ENCODE data around the gene SGIP1. TPM values are rescaled to one million over a fixed set of nuclear protein-coding genes. Genes with fewer than 3 reads are reported as not detected.

SGIP1 gene
- total and polyA plus RNA-seq, 2 donors, result 0.57 to 2.9 TPM

DNA sequence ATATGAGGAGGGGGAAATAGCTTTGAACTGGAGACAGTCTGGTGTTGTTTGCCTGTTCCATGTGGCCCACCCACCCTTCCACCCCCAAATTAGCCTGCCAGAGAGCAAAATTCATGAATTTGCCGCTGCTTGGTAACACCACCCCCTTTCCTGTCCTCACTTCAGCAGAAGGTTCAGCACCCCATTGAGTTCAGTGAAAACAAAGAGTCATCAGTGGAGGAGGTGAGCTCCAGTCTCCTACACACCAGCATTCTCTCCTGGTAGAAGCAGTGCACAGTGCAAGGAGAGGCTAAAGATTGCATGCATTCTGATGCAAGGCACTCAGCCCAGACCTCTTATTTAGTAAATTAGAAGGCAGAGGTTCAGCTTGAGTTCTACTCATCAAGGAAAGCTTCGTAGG, 118.6 kb downstream of the SGIP1 start:
- whole genome bisulfite sequencing, result 63% methylated on average over 2 of the region's 2 CpGs
- no peak for DNase-seq (ENCODE audit: low read depth in 6 of 9, low spot score in 9 of 9)
- Histone ChIP-seq H3K4me3 (ENCODE audit: low read length in 2 of 2) (no peak overlapping the region), H3K27me3 (ENCODE audit: control insufficient read depth in 2 of 2, insufficient read depth in 1 of 2, low read length in 1 of 2) (no peaks in the 10 kb centered on the region), H3K9me3 (ENCODE audit: control insufficient read depth in 2 of 2, insufficient read depth in 1 of 2, low read length in 1 of 2) (no peaks in the 10 kb centered on the region), H3K4me1 (ENCODE audit: control insufficient read depth in 2 of 2, insufficient read depth in 2 of 2, low read length in 2 of 2) (no peaks in the 10 kb centered on the region), H3K27ac (ENCODE audit: low read depth in 1 of 2, low read length in 1 of 2) (no peak overlapping the region), H3K36me3 (ENCODE audit: control insufficient read depth in 2 of 2, insufficient read depth in 2 of 2, low read length in 1 of 2) (no peaks in the 10 kb centered on the region)

DNA sequence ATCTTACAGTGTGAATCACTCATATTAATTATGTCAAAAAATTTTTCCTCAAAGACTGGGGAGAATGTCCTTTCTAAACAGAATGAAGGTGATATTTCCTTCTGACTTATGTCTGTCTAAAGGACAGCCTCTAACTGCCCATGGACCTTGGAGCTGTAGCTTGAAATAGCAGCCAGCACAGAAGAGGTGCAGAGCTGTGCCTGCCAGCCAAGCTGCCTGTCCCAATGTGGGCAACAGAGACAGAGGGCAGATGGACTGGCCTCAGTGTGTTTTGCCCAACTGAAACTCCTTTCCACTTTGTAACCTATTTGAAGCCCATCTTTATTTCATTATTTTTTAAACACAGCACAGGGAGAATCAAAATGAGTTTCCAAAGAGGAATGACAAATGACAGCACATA, 120.7 kb downstream of the SGIP1 start:
- Histone ChIP-seq H3K36me3 (ENCODE audit: control insufficient read depth in 2 of 2, insufficient read depth in 2 of 2, low read length in 1 of 2) (no peaks in the 10 kb centered on the region), H3K9me3 (ENCODE audit: control insufficient read depth in 2 of 2, insufficient read depth in 1 of 2, low read length in 1 of 2) (no peaks in the 10 kb centered on the region), H3K27ac (ENCODE audit: low read depth in 1 of 2, low read length in 1 of 2) (no peak overlapping the region), H3K4me1 (ENCODE audit: control insufficient read depth in 2 of 2, insufficient read depth in 2 of 2, low read length in 2 of 2) (no peaks in the 10 kb centered on the region), H3K4me3 (ENCODE audit: low read length in 2 of 2) (no peak overlapping the region), H3K27me3 (ENCODE audit: control insufficient read depth in 2 of 2, insufficient read depth in 1 of 2, low read length in 1 of 2) (no peaks in the 10 kb centered on the region)
- no peak for DNase-seq (ENCODE audit: low read depth in 6 of 9, low spot score in 9 of 9)

DNA sequence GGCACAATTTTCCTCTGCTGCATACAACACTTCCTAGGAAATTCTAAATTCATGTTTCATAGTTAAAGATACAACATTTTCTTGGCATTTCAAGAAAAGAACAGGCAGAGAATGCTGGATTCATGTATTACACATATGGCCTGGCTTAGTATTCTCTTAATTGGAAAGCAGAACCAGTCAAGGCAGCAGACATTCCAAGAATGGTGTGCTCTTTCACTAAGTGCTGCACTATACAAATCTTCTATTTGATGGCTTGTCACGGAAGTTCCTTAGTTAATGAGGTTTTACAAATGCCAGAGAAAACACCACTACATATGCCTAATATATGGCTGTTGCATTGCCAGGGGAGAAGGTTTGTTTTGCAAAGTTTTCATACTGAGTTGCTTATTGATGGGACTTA, 137.5 kb downstream of the SGIP1 start:
- Histone ChIP-seq H3K27ac (ENCODE audit: low read depth in 1 of 2, low read length in 1 of 2) (no peak overlapping the region), H3K27me3 (ENCODE audit: control insufficient read depth in 2 of 2, insufficient read depth in 1 of 2, low read length in 1 of 2) (no peaks in the 10 kb centered on the region), H3K9me3 (ENCODE audit: control insufficient read depth in 2 of 2, insufficient read depth in 1 of 2, low read length in 1 of 2) (no peaks in the 10 kb centered on the region), H3K4me1 (ENCODE audit: control insufficient read depth in 2 of 2, insufficient read depth in 2 of 2, low read length in 2 of 2) (no peaks in the 10 kb centered on the region), H3K36me3 (ENCODE audit: control insufficient read depth in 2 of 2, insufficient read depth in 2 of 2, low read length in 1 of 2) (no peaks in the 10 kb centered on the region), H3K4me3 (ENCODE audit: low read length in 2 of 2) (no peak overlapping the region)
- no peak for DNase-seq (ENCODE audit: low read depth in 6 of 9, low spot score in 9 of 9)
- WGBS, result 98% methylated on average over 1 of the region's 1 CpG

DNA sequence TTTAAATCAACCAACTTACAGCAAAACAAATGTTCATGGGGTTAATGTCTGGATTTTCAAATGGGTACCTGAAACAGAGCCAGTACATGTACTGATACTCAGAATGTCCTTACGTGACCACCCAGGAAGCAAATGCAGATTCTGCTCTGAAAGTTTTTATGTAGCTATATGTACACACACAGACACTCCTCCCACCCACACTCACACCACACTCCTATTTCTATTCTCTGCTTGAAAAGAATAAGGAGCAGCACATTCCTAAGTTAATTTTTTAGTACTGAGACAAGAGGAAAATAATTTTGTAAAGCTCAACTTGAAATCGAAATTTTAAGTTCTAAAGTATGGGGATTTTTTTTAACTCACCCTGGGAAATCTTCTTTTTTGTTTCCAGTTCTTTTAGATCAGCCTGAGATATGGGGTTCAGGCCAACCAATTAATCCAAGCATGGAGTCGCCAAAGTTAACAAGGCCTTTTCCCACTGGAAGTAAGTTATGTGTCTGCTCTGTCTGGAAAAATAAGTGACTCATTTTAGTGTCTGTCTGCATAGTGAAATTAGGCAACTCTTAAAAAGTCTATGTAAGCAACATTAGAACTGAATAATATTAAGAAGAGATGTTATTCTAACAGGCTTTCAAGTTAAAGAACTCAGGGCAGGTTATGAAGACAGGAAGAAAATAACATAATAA, 142.8 kb downstream of the SGIP1 start:
- Histone ChIP-seq H3K27me3 (ENCODE audit: control insufficient read depth in 2 of 2, insufficient read depth in 1 of 2, low read length in 1 of 2) (no peaks in the 10 kb centered on the region), H3K36me3 (ENCODE audit: control insufficient read depth in 2 of 2, insufficient read depth in 2 of 2, low read length in 1 of 2) (no peaks in the 10 kb centered on the region), H3K9me3 (ENCODE audit: control insufficient read depth in 2 of 2, insufficient read depth in 1 of 2, low read length in 1 of 2) (no peaks in the 10 kb centered on the region), H3K27ac (ENCODE audit: low read depth in 1 of 2, low read length in 1 of 2) (no peak overlapping the region), H3K4me3 (ENCODE audit: low read length in 2 of 2) (no peak overlapping the region), H3K4me1 (ENCODE audit: control insufficient read depth in 2 of 2, insufficient read depth in 2 of 2, low read length in 2 of 2) (no peaks in the 10 kb centered on the region)
- no peak for DNase-seq (ENCODE audit: low read depth in 6 of 9, low spot score in 9 of 9)
- 92% methylated on average over 3 of the region's 3 CpGs for WGBS

DNA sequence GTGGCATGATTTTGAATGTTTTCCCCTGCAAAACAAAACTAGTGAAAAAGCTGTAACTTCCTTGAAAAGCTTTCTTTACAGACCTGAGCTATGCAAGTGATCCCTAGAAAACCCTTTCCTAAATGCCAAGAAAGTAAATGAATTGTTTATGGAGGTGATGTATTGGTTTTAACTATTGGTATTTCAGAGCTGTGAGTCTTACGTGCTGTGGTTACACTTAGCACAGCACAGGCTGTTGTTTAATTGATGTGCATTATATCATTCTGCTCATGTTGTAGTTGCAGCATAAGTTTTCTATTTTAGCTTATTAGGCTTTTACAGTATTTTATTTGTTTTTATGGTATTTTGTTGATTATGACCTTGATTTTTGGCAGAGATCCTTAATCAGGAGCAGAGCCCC, 144.2 kb downstream of the SGIP1 start:
- Histone ChIP-seq H3K9me3 (ENCODE audit: control insufficient read depth in 2 of 2, insufficient read depth in 1 of 2, low read length in 1 of 2) (no peaks in the 10 kb centered on the region), H3K4me3 (ENCODE audit: low read length in 2 of 2) (no peak overlapping the region), H3K36me3 (ENCODE audit: control insufficient read depth in 2 of 2, insufficient read depth in 2 of 2, low read length in 1 of 2) (no peaks in the 10 kb centered on the region), H3K27ac (ENCODE audit: low read depth in 1 of 2, low read length in 1 of 2) (no peak overlapping the region), H3K4me1 (ENCODE audit: control insufficient read depth in 2 of 2, insufficient read depth in 2 of 2, low read length in 2 of 2) (no peaks in the 10 kb centered on the region), H3K27me3 (ENCODE audit: control insufficient read depth in 2 of 2, insufficient read depth in 1 of 2, low read length in 1 of 2) (no peaks in the 10 kb centered on the region)
- no peak for DNase-seq (ENCODE audit: low read depth in 6 of 9, low spot score in 9 of 9)
- 94% methylated on average over 1 of the region's 1 CpG for WGBS

DNA sequence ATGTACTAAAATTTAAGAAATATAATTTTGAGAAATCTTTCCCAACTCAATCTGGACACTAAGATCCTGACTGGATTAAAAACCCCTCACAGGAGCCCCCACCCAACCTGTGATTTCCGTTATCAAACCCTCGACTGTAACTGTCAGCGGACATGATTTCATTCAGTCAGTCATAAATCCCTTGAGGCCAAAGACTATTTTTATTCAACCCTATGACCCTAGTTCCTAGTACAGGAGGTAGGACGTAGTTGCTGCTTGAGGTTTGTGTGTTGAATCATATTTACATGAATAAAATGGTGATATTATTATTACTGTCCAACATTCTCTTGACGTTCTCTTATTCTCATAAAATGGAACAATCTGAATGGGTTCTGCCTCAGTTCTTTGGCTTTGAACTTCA, 145.2 kb downstream of the SGIP1 start:
- no peaks in the 10 kb centered on the region for H3K4me1 ChIP-seq (ENCODE audit: control insufficient read depth in 2 of 2, insufficient read depth in 2 of 2, low read length in 2 of 2)
- H3K9me3 ChIP-seq (ENCODE audit: control insufficient read depth in 2 of 2, insufficient read depth in 1 of 2, low read length in 1 of 2), result no peaks in the 10 kb centered on the region
- H3K4me3 ChIP-seq (ENCODE audit: low read length in 2 of 2), result no peak overlapping the region
- DNase-seq (ENCODE audit: low read depth in 6 of 9, low spot score in 9 of 9), result no peak
- H3K27me3 ChIP-seq (ENCODE audit: control insufficient read depth in 2 of 2, insufficient read depth in 1 of 2, low read length in 1 of 2), result no peaks in the 10 kb centered on the region
- no peaks in the 10 kb centered on the region for H3K36me3 ChIP-seq (ENCODE audit: control insufficient read depth in 2 of 2, insufficient read depth in 2 of 2, low read length in 1 of 2)
- no peak overlapping the region for H3K27ac ChIP-seq (ENCODE audit: low read depth in 1 of 2, low read length in 1 of 2)
- 97% methylated on average over 5 of the region's 5 CpGs for WGBS

DNA sequence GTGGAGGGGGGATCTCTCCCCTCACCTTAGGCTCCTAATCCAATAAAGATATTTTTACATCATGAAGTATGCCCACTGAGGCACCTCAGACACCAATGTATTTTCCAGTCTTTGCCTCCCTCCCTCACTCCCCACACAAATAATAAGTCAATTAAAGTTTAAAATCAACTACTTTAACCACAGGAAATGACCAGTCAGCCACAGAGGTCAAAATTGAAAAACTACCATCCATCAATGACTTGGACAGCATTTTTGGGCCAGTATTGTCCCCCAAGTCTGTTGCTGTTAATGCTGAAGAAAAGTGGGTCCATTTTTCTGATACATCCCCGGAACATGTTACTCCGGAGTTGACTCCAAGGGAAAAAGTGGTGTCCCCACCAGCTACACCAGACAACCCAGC, 147.7 kb downstream of the SGIP1 start:
- H3K27me3 ChIP-seq (ENCODE audit: control insufficient read depth in 2 of 2, insufficient read depth in 1 of 2, low read length in 1 of 2), result no peaks in the 10 kb centered on the region
- H3K36me3 ChIP-seq (ENCODE audit: control insufficient read depth in 2 of 2, insufficient read depth in 2 of 2, low read length in 1 of 2), result no peaks in the 10 kb centered on the region
- H3K9me3 ChIP-seq (ENCODE audit: control insufficient read depth in 2 of 2, insufficient read depth in 1 of 2, low read length in 1 of 2), result no peaks in the 10 kb centered on the region
- H3K27ac ChIP-seq (ENCODE audit: low read depth in 1 of 2, low read length in 1 of 2), result no peak overlapping the region
- H3K4me3 ChIP-seq (ENCODE audit: low read length in 2 of 2), result no peak overlapping the region
- H3K4me1 ChIP-seq (ENCODE audit: control insufficient read depth in 2 of 2, insufficient read depth in 2 of 2, low read length in 2 of 2), result no peaks in the 10 kb centered on the region
- DNase-seq (ENCODE audit: low read depth in 6 of 9, low spot score in 9 of 9), result no peak
- WGBS, result 100% methylated on average over 2 of the region's 2 CpGs

DNA sequence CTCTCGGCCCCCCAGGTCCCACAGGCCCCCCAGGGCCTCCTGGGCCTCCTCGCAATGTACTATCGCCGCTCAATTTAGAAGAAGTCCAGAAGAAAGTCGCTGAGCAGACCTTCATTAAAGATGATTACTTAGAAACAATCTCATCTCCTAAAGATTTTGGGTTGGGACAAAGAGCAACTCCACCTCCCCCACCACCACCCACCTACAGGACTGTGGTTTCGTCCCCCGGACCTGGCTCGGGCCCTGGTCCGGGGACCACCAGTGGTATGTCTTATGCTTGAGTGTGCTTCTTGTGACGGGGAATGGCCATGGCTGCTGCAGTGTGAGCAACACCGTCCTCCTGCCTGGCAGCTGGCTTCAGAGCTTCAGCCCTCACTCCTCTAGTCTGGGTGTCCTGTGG, 148.2 kb downstream of the SGIP1 start:
- Histone ChIP-seq H3K27ac (ENCODE audit: low read depth in 1 of 2, low read length in 1 of 2) (no peak overlapping the region), H3K27me3 (ENCODE audit: control insufficient read depth in 2 of 2, insufficient read depth in 1 of 2, low read length in 1 of 2) (no peaks in the 10 kb centered on the region), H3K36me3 (ENCODE audit: control insufficient read depth in 2 of 2, insufficient read depth in 2 of 2, low read length in 1 of 2) (no peaks in the 10 kb centered on the region), H3K4me1 (ENCODE audit: control insufficient read depth in 2 of 2, insufficient read depth in 2 of 2, low read length in 2 of 2) (no peaks in the 10 kb centered on the region), H3K9me3 (ENCODE audit: control insufficient read depth in 2 of 2, insufficient read depth in 1 of 2, low read length in 1 of 2) (no peaks in the 10 kb centered on the region), H3K4me3 (ENCODE audit: low read length in 2 of 2) (no peak overlapping the region)
- WGBS, result 98% methylated on average over 11 of the region's 11 CpGs
- DNase-seq (ENCODE audit: low read depth in 6 of 9, low spot score in 9 of 9), result no peak

DNA sequence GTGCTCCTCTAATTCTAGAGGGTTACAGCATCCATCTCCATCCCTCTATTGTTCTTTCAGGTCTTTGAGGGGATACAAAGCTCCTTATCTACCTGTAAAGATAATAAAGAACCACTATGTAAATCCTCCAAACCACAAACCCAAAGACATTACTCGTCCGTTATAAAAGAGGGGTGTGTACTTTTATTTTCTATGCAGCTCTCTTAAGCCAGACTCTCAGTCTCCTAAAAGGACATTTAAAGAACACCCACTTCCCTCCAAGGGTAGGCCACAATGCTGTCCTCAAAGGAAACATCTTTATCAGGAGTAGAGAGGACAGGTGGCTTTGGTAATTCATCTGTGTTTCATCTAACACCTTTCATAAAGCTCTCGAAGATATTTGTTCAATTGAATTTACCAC, 150.4 kb downstream of the SGIP1 start:
- H3K27ac ChIP-seq (ENCODE audit: low read depth in 1 of 2, low read length in 1 of 2), result no peak overlapping the region
- 6% methylated on average over 3 of the region's 3 CpGs for WGBS
- H3K36me3 ChIP-seq (ENCODE audit: control insufficient read depth in 2 of 2, insufficient read depth in 2 of 2, low read length in 1 of 2), result no peaks in the 10 kb centered on the region
- DNase-seq (ENCODE audit: low read depth in 6 of 9, low spot score in 9 of 9), result no peak
- no peaks in the 10 kb centered on the region for H3K27me3 ChIP-seq (ENCODE audit: control insufficient read depth in 2 of 2, insufficient read depth in 1 of 2, low read length in 1 of 2)
- no peak overlapping the region for H3K4me3 ChIP-seq (ENCODE audit: low read length in 2 of 2)
- H3K9me3 ChIP-seq (ENCODE audit: control insufficient read depth in 2 of 2, insufficient read depth in 1 of 2, low read length in 1 of 2), result no peaks in the 10 kb centered on the region
- no peaks in the 10 kb centered on the region for H3K4me1 ChIP-seq (ENCODE audit: control insufficient read depth in 2 of 2, insufficient read depth in 2 of 2, low read length in 2 of 2)

DNA sequence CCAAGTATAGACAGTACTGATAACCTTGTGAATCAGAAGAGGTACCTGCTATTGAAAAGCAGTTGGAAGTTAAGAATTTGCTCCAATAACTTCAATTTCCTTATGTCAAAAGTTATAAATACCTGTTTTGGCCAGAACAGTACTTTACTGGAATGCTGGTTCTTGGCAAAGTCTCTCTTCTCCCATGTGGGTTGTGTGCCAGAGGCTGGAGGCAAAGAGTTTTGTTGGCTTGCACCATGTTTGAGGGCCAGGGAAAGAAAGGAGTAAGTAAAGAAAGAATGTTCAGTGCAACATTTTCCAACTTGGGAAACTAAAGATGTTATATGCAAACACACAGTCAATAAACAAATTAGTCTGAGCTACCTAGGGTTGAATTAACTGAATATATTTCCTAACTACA, 151.3 kb downstream of the SGIP1 start:
- DNase-seq (ENCODE audit: low read depth in 6 of 9, low spot score in 9 of 9), result no peak
- Histone ChIP-seq H3K4me1 (ENCODE audit: control insufficient read depth in 2 of 2, insufficient read depth in 2 of 2, low read length in 2 of 2) (no peaks in the 10 kb centered on the region), H3K27ac (ENCODE audit: low read depth in 1 of 2, low read length in 1 of 2) (no peak overlapping the region), H3K4me3 (ENCODE audit: low read length in 2 of 2) (no peak overlapping the region), H3K27me3 (ENCODE audit: control insufficient read depth in 2 of 2, insufficient read depth in 1 of 2, low read length in 1 of 2) (no peaks in the 10 kb centered on the region), H3K9me3 (ENCODE audit: control insufficient read depth in 2 of 2, insufficient read depth in 1 of 2, low read length in 1 of 2) (no peaks in the 10 kb centered on the region), H3K36me3 (ENCODE audit: control insufficient read depth in 2 of 2, insufficient read depth in 2 of 2, low read length in 1 of 2) (no peaks in the 10 kb centered on the region)
